CD4-positive, alpha-beta T cell treated with Interleukin-10 for 1 hour (primary cell): ENCODE measurements around the gene NUAK2.

Experiments
- DNase-seq: peaks from one replicate; pipeline ENCODE4 v3.0.0-alpha.2; 2020

Gene NUAK2

GRCh38 chr1:205270764-205271163, 50.8 kb downstream of the NUAK2 start:
- no peak for DNase-seq

GRCh38 chr1:205270271-205270670, 51.3 kb downstream of the NUAK2 start:
- no peak for DNase-seq

- no peak for DNase-seq
These were observed 51.8 kb downstream of the NUAK2 start for GRCh38 chr1:205269711-205270110.

- no peak for DNase-seq
These were observed 52.5 kb downstream of the NUAK2 start for GRCh38 chr1:205268846-205269680.

- no peak for DNase-seq
These were observed 54.1 kb downstream of the NUAK2 start for GRCh38 chr1:205267306-205267902.

- no peak for DNase-seq
These were observed 54.8 kb downstream of the NUAK2 start for GRCh38 chr1:205266611-205267305.

- no peak for DNase-seq
These were observed 57.9 kb downstream of the NUAK2 start for GRCh38 chr1:205263580-205264190.

- DNase-seq: no peak
These were observed 58.8 kb downstream of the NUAK2 start for GRCh38 chr1:205262731-205263171.

GRCh38 chr1:205261946-205262691, 59.4 kb downstream of the NUAK2 start:
- DNase-seq: no peak

- no peak for DNase-seq
These were observed 60.4 kb downstream of the NUAK2 start for GRCh38 chr1:205260948-205261732.

- no peak for DNase-seq
These were observed 61.5 kb downstream of the NUAK2 start for GRCh38 chr1:205259998-205260397.

GRCh38 chr1:205259324-205259832, 62.2 kb downstream of the NUAK2 start:
- DNase-seq: no peak

GRCh38 chr1:205258719-205259118, 62.8 kb downstream of the NUAK2 start:
- no peak for DNase-seq

- no peak for DNase-seq
These were observed 63.3 kb downstream of the NUAK2 start for GRCh38 chr1:205258261-205258691.

GRCh38 chr1:205257735-205258134, 63.8 kb downstream of the NUAK2 start:
- no peak for DNase-seq

- no peak for DNase-seq
These were observed 64.5 kb downstream of the NUAK2 start for GRCh38 chr1:205256951-205257625.

GRCh38 chr1:205255941-205256780, 65.4 kb downstream of the NUAK2 start:
- DNase-seq: peak; percentile 87
